Activated CD4-positive, alpha-beta T cell treated with anti-CD3 and anti-CD28 coated beads, Interleukin-2, Interleukin-6, amounts not matched to agents 100 ng/mL and 50 ng/mL, durations not matched to agents 16 hours and 8 hours (primary cell): ENCODE results near the gene TNFRSF6B.

ENCODE experiments used
- DNase-seq: peaks from one replicate; pipeline ENCODE4 v3.0.0-alpha.2; 2020

Gene TNFRSF6B

DNA sequence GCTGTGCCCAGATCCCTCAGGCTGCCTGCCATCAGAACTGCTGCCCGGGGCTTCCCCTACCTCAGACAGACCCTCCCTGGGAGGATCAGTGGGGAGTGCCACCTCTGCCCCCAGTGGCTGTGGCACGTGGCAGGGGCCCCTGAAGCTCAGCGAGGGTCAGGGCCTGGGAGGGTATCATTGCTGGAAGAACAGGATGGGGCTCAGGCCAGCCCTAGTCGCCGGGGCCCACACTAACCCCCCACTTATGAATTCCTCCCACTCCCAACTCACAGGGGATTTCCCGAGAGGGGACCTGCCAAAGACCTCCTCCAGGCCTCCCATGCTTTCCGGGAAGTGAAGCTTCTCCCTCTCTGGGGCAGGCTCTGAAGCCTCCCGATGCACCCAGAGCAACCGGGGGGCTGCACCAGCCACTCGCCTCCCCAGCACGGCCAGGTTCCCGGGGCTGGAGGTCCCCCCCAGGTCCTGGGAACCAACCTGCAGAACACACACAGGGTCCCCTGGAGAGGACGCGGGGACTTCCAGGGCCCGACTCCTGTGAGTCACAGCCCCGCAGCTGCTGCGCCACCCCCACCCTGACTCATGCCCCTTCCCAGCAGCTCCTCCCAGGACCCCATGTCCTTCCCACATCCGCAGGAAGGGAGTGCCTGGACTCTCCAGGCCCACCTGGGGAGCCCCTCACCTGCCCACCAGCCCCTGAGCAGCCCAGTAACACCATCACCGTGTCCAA lies 2.5 kb downstream of the TNFRSF6B start:
- DNase-seq: peak; percentile 61

DNA sequence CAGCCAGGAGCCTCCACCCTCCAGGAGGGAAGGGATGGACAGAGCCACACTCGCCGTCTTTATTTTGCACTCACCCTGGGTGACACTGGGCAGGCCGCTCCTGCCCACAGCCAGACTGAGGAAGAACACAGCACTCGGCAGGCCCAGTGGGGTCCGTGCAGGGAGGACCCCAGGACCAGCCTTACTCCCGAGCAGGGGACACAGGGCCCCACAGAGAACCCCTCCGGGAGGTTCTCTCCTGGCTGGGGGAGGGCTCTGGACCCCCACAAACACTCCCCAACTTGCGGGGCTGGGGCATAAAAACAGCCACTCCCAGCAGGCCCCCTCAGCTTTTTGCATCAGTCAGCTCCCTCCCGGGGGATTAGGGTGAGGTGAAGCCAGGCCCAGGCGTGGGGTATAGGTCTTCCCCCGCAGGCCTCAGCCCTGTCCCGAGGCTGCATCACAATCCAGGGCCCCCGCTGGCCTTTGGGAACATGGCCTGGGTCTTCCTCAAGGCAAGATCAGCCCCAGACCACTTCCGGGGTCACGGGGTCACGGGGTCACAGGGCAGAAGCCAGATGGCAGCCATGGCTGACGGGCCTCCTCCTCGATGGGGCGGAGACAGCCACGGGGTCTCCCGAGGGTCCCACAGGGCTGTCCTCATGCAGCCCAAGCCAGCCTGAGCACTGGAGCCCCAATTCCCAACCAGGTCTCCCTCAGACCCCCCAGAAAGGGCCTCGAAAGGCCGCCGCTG lies 3.2 kb downstream of the TNFRSF6B start:
- DNase-seq: no peak

DNA sequence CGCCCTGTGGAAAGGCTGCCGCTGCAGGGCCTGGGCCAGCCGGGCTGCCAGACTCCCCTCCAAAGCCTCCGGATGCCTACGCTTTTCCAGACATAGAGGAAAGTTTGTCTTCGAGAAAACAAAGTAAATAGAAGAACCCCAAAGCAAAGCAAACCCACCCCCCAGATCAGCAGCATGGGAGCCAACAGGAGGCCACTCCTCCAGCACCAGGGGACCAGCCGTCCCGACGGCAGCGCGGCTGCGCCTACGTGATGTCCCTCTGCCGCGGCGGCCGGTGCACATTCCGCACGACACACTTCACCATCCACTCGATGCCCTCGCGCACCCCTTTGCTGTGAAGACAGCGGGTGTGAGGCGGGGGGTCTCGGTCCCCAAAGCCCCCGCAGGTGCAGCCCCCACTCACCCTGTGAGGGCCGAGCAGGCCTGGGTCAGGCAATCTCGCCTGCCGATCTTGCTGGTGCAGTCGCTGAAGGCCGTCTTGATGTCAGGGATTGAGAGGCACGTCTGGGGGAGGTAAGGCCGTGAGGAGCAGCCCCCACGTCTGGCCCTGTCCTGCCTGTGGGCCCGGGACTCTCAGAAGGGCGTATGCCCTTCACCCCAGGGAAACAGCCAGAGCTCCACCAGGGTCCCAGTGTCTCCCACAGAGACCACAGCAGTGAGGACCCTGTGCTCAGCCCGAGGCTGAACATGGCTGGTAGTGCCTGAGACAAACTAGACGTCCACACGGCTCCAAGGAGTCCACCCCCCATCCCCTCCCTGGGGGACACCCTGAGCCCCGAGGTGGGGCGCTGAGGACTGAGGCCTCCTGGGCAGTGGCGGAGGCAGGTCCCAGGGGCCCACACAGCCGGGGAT lies 4.0 kb downstream of the TNFRSF6B start:
- no peak for DNase-seq

DNA sequence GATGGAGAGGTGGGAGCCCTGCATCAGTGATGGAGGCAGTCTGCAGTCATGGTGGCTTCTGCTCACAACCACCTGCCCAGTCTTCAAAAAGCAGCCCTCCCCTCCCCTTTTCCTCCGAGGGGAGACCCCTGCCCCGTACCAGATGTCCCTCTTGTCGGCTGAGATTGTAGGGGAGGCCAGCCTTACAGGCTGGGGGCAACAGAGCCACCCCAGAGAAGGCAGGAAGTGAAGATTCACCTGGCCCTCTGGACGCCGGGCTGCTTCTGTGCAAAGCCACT lies 4.5 kb downstream of the TNFRSF6B start:
- DNase-seq: no peak

DNA sequence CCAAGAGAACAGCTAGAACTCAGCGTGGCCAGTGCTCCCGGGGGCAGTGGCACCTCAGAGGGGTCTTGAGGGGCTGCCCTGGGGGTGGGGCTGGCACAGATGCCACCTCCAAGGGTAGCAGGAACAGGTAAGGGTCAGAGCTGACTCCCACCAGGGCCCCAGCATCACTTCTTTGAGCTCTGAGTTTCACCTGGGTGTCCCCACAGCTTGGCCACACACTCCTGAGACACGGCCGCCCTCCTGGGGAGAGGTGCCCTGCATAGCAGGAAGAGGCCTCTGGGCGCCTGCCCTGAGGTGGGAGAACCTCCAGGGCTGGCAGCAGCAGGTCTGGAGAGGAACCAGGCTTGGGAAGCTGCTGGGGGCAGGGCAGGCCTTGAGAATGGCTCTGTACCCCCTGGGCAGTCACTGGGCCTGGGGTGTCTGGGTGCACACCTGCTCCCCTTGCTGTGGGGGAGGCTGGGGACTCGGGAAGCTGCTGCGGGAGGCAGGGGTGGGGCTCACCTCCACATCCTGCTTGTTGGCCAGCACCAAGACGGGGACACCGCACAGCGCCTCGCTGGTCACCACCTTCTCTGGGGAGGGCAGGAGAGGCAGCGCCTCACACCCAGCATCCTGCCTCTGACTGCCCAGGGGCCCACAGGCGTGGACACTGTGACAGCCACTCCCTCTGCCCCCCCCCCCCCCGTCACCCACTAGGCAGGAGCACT lies 5.0 kb downstream of the TNFRSF6B start:
- no peak for DNase-seq

DNA sequence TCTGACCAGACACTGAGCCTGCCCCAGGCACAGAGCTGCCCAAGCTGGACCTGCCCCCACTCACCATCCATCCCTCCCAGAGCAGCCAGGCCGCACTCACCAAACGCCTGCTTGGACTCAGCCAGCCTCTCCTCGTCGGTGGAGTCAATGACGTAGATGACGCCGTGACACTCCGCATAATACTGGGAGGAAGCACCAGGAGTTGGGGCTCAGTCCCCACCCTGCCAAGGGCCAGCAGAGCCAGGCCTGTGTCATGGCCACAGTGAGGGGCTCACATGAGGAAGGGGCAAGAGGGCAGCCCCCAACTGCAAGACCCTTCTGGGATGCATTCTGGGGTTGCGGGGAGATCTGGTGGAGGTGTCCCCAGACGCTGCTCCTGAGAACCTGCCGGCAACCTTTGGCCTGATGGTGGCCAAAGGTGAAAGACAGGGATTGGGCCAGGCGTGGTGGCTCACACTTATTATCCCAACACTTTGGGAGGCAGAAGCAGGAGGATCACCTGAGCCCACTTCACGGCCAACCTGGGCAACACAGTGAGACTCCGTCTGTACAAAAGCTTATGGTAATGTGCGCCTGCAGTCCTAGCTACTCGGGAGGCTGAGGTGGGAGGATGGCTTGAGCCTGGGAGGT lies 5.7 kb downstream of the TNFRSF6B start:
- DNase-seq: no peak

DNA sequence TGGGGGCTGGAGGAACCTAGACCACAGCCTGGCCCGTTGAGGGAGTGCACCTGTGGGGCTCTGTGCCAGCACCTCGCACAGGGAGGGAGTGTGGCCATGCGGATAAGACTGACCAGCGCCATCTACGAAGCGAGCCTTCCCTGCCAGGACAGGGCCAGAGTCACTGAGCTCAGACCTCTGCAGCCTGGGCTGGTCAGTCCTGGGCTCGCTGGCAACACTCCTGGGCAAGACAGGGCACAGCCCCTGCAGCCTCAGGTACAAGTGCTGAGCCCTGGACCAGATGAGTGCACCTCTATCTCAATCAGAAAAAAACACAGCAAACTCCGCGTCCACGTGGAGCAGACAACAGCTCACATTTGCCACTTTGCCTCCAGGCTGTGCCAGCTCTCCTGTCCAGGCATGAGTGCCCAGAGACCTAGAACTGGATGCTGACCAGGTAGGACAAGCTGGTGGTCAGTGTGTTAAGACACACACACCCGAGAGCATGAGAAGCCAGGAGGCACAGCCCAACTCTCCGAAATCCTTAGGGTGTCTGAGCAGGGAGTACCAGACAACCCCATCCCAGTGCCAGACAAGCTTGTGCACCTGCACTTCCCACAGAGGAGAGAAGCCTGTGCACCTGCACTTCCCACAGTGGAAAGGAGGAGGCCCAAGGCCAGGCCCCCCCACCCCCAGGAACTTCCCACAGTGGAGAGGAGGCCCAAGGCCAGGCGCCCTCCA lies 6.5 kb downstream of the TNFRSF6B start:
- DNase-seq: no peak

DNA sequence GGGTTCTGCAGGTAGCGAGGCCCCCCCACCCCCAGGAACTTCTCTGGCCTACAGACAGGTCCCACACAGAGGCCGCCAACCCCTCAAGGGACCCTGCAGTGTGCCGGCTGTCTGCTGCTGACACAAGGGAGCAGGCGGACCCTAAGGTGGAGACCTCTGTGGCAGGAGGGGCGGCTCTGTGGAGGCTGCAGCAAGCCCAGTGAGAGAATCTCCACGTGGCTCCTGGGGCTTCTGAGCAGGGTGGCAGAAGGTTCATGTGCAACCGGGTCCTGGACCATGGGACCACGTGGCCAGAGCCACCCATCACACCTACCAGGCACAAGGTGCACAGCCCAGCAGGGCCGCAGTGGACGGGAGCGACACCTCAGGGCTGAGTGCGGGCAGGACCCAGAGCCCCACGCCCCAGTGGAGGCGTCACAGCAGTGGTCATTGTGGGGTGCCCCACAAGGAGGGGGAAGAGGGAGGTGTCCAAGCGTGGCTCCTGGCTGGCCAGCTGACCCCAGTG lies 7.1 kb downstream of the TNFRSF6B start:
- DNase-seq: no peak

DNA sequence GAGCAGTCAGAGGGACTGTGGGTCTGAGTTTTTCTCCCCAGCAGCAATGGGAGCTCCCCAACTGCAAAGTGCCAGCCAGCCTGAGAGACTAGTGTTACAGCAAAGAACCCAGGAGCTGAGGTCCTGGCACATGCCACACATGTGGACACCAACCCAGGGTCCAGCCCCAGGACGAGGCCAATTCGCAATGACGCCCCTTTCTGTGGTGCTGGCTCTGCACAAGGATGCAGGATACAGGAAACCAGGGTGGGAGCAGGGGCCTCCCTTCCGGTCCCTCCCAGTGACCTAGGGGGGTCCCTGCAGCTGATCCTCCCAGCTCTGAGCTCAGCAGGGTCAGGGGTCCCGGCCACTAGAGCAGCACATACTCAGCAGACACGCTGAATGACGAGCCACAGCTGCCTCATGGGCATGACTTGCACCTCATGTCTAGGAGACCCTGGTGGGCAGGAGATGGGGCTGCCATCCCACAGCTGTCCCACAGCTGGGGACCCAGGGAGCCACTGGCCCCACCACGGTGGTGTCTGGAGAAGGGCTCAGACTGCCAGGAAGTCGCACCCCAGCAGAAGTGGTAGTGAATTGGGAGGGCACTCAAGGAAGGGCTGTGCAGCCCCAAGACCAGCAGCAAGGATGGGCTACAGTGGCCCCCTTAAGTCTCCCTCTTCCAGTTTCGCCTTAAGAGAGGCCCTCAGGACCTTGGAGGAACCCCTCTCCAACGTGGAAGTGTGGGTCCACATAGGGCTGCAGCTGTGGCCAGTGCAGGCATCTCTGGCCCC lies 7.7 kb downstream of the TNFRSF6B start:
- DNase-seq: no peak

DNA sequence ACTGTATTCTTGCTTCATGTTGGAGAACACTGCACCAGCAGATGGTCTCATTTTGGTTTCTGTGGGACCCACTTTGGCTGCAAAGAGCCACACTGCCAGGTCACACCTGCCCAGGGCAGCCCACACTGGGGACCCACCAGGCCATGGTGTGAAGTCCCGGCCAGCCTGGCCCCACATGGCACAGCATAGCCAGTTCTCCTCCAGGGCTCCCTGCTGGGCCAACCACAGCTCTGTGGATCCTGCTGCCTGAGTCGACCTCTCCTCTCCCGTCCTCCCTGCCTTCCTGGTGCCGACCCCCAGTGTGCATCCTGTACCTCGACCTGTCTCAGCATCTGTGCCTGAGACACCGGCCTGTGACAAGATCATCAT lies 8.3 kb downstream of the TNFRSF6B start:
- no peak for DNase-seq

DNA sequence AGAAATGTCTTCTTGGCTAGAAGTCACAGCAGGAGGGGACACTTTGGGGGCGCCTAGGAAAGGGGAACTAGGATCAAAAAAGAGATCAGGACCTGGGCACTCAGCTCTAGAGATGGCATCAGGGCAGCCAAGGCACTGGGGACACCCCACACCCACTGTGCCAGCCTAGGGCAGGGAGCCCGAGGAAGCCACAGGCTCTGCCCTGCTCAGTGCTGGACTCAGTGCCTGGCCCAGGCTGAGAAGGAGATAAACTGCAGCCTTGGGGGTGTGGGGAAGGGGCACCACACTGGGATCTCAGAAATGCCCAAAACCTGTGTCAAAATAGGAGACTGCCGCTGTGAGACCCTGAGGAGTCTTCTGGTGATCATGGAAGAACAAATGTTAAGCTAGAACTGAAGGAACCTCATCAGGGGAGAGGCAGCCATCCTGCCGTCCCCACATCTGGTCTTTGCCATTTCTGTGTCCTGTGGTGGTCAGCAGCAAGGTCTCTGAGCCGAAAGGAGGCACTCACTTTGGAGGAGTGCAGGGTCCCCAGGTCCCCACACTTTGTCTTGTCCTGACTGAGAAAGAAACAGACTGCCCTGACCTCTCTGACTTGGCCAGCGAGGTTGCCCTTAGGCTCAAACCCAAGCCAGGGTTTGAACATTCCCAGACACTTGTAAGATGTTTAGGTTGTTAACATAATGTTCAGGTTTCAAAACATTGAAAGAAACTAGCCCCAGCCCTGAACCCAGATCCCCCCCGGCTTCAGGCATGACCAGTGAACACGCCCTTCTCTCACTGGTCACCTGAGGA lies 9.0 kb downstream of the TNFRSF6B start:
- DNase-seq: no peak

DNA sequence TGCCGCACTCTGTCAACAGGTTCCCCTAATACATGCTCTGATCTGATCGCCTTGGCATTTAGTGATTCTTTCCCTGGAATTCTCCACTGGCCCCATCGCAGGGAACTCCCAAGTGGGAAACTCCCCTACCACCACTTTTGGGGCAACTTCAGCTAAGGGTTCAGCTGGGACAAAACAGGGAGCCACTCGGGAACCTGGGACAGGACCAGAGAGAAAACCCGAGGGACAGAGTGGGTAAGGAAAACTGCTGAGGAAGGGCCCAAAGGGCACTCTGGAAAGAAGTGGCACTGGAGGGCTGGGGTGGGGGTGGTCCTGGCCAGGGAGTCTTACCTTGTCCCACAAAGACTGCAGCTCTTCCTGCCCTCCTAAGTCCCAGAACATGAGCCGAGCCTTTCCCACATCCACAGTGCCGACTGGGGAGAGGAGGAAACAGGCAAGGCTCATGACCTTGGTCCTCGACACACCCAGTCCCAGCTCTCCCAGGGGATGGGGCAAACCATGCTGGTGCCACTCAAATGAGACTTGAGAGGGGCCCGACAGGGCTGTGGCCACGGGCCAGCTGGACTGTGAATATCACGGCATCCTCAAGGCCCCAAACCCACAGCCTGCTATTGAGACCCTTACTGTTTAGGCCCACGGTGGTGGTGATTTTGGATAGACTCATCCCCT lies 9.7 kb downstream of the TNFRSF6B start:
- no peak for DNase-seq

DNA sequence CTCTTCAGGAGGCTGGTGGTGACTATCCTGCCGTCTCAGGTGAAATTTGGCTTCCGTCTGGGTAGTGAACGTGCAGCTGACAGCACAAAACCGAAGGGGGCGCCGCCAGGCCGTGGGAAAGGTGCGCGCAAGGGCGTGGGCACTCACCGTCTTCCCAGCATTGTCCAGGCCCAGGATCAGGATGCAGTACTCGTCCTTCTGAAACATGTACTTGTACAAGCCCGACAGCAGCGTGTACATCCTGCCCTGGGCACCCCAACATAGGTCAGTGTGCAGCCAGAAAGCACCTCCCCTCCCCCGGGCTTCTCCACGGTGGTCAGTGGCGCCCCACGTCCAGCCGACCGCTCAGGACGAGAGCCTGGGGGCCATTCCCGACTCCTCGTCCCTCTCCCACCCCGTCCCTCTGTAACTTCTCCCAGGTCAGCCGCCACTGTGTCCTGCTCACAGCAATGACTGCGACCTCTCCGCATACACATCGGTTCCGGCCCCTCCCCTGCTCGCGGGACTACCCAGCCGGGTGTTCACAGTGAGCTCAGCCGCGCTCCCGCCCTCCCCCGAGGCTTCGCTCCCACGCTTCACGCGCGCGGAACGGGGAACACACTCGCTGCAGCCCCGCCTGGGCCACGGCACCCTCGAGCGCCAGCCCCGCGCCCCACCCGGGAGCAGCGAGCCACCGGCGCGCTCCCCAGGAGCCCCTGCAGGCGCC lies 10.6 kb downstream of the TNFRSF6B start:
- DNase-seq: peak; percentile 72

DNA sequence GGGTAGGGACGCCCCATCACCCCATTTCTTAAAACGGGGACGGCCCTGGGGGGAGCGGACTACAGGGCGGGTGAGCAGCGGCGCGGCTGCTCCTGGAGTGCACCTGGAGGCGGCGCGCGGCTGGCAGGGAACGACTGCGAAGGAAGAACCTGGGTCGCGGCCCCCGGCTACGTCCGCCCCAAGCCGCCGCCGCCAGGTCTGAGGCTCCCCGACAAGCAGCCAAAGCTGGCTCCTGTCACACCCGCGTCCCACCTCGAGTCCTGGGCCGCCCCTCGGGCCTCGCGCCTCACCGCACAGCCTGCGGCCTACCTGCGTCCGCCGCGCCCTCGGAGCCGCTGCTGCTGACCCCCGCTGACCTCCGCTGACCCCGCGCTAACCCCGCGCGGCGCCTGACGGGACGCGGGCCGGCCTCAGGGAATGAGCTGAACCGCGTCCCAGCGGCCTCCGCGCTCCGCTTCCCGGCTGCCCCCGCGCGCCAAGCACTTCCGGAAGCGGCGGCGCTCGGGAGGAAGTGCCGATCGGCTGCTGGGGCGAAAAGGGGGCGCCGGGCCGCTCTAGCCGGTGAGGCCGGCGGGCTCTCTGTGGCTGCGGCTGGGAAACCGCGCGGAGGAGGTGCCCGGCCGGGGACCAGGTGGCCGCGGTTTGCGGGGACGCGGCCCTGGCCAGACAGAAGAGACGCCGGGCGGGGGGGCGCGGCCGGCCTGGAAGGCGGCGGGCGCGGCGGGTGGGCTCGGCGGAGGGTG lies 11.3 kb downstream of the TNFRSF6B start, which contains the start of the genes ARFRP1 and ZGPAT:
ARFRP1 (minus strand) TSS at position 419 of the 743 bp plus-strand sequence. CDS start 885 bp downstream, outside the sequence.
ZGPAT (plus strand) TSS at position 482 of the 743 bp plus-strand sequence. CDS start 542 bp downstream, outside the sequence.
- DNase-seq: peak; percentile 93

DNA sequence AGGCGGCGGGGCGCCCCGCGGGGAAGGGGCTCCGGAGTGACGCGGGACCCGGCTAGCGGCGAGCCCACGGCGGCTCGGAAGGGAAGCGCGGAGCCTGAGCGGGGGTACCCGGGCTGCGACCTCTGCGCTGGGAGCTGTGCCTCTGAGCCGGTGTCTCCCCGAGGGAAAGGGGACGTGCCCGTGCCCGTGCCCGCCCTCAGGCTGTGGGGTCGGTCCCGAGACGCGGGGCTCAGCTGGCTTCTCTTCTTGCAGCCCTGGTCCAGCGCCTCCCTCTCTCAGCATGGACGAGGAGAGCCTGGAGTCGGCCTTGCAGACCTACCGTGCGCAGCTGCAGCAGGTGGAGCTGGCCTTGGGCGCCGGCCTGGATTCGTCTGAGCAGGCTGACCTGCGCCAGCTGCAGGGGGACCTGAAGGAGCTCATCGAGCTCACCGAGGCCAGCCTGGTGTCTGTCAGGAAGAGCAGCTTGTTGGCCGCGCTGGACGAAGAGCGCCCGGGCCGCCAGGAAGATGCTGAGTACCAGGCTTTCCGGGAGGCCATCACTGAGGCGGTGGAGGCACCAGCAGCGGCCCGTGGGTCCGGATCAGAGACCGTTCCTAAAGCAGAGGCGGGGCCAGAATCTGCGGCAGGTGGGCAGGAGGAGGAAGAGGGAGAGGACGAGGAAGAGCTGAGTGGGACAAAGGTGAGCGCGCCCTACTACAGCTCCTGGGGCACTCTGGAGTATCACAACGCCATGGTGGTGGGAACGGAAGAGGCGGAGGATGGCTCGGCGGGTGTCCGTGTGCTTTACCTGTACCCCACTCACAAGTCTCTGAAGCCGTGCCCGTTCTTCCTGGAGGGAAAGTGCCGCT lies 12.1 kb downstream of the TNFRSF6B start:
- DNase-seq: no peak

DNA sequence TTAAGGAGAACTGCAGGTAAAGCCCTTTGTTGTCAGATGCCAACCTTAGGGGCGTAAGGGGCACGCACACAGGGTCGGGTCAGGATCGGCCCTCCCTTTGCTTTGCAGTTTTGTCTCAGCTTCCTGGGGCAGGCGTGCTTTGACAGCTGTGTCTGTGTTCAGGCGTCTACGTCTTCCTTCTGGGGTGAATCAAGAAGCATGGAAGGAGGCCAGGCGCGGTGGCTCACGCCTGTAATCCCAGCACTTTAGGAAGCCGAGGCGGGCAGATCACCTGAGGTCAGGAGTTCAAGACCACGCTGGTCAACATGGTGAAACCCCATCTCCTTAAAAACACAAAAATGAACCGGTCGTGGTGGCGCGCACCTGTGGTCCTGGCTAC lies 12.7 kb downstream of the TNFRSF6B start:
- DNase-seq: no peak

DNA sequence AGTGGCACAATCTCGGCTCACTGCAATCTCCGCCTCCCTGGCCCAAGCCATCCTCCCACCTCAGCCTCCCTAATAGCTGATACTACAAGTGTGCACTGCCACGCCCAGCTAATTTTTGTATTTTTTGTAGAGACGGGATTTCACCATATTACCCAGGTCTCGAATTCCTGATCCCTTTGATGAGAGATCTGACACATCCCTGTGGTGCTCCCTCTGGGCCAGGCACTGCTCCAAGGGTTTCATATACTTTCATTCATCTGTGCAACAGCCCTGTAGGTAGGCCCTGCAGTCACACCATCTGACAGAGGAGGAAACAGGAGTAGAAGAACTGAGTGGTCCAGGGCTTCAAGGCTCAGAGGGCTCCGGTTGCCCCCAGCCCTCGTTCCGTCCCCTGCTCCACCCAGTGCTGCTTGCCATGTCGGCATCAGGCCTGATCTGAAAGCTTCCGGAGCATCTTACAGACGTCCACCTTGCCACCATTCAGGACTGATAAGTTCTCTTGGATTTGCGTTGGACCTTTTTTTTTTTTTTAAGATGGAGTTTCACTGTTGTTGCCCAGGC lies 14.7 kb downstream of the TNFRSF6B start:
- DNase-seq: no peak
